HepG2 (cell line): Measurements from ENCODE around the gene LRRC19. TPM values are rescaled to one million over a fixed set of nuclear protein-coding genes. Genes with fewer than 3 reads are reported as not detected.

Experiments used
- CBX1 ChIP-seq: IDR thresholded peaks from one replicate; pipeline ENCODE4 v1.6.1; 2016; ENCODE audit warnings: antibody characterized with exemption, low read depth
- EEA1 ChIP-seq: sonication (generic); formaldehyde crosslinking; IDR thresholded peaks from 2 replicates; pipeline ENCODE4 v1.5.1; 2020; ENCODE audit warnings: mild to moderate bottlenecking, missing genetic modification reagents, borderline replicate concordance
- FOXO4 ChIP-seq: sonication (generic); formaldehyde crosslinking; conservative IDR thresholded peaks from 2 replicates; pipeline ENCODE4 v1.8.1; 2023; ENCODE audit warnings: missing genetic modification reagents
- GFI1 ChIP-seq: sonication (generic); formaldehyde crosslinking; IDR thresholded peaks from 2 replicates; pipeline ENCODE4 v1.5.0; 2020; ENCODE audit warnings: missing genetic modification reagents, mild to moderate bottlenecking, borderline replicate concordance
- IRX3 ChIP-seq: sonication (generic); formaldehyde crosslinking; IDR thresholded peaks from 2 replicates; pipeline ENCODE4 v1.8.1; 2023; ENCODE audit warnings: mild to moderate bottlenecking, low read depth, missing genetic modification reagents, borderline replicate concordance
- KDM5B ChIP-seq: sonication (generic); formaldehyde crosslinking; IDR thresholded peaks from 2 replicates; pipeline ENCODE4 v1.4.0; 2020; ENCODE audit warnings: missing genetic modification reagents, mild to moderate bottlenecking, borderline replicate concordance
- KLF11 ChIP-seq: IDR thresholded peaks from 2 replicates; pipeline ENCODE4 v1.6.1; 2016; ENCODE audit warnings: missing compliant biosample characterization
- KLF9 ChIP-seq: IDR thresholded peaks from 2 replicates; pipeline ENCODE4 v1.6.1; 2016; ENCODE audit warnings: low read depth
- MXD4 ChIP-seq: IDR thresholded peaks from 2 replicates; pipeline ENCODE4 v1.6.1; 2016; ENCODE audit warnings: mild to moderate bottlenecking, missing biosample characterization, missing genetic modification reagents
- PRMT3 ChIP-seq: sonication (generic); formaldehyde crosslinking; IDR thresholded peaks from 2 replicates; pipeline ENCODE4 v1.8.1; 2022; ENCODE audit warnings: low read depth, mild to moderate bottlenecking, moderate library complexity, missing genetic modification reagents, borderline replicate concordance
- RERE ChIP-seq: IDR thresholded peaks from 2 replicates; pipeline ENCODE4 v1.6.1; 2016; ENCODE audit warnings: low read depth, missing genetic modification reagents, missing compliant biosample characterization
- SMAD1 ChIP-seq: sonication (generic); formaldehyde crosslinking; IDR thresholded peaks from 2 replicates; pipeline ENCODE4 v1.4.0; 2020; ENCODE audit warnings: missing genetic modification reagents, low read depth, mild to moderate bottlenecking, borderline replicate concordance
- SSRP1 ChIP-seq: IDR thresholded peaks from 2 replicates; pipeline ENCODE4 v1.6.1; 2016; ENCODE audit warnings: control low read depth
- TFE3 ChIP-seq: IDR thresholded peaks from 2 replicates; pipeline ENCODE4 v1.6.1; 2016
- YEATS2 ChIP-seq: sonication (generic); formaldehyde crosslinking; IDR thresholded peaks from 2 replicates; pipeline ENCODE4 v1.4.0; 2020; ENCODE audit warnings: missing genetic modification reagents, borderline replicate concordance
- ZNF562 ChIP-seq: sonication (generic); formaldehyde crosslinking; IDR thresholded peaks from 2 replicates; pipeline ENCODE4 v1.8.0; 2022; ENCODE audit warnings: missing genetic modification reagents, borderline replicate concordance
- ZNF674 ChIP-seq: sonication (generic); formaldehyde crosslinking; IDR thresholded peaks from 2 replicates; pipeline ENCODE4 v1.5.0; 2020; ENCODE audit warnings: low read depth, mild to moderate bottlenecking, missing genetic modification reagents
- ZNF749 ChIP-seq: sonication (generic); formaldehyde crosslinking; IDR thresholded peaks from 2 replicates; pipeline ENCODE4 v1.8.0; 2022; ENCODE audit warnings: mild to moderate bottlenecking, missing genetic modification reagents, moderate library complexity, borderline replicate concordance
- polyA plus RNA-seq, 8 experiments: library from polyadenylated mRNA; depleted of rRNA in 3 of 8; stranded (reverse) in 7 of 8; unstranded in 1 of 8; fragments of >200 nt; fragmentation: Illumina TruSeq in 4 of 8; extraction: Trizol in 4 of 8; gene quantifications; 2 replicates each; pipeline versions ENCODE4 v1.2.1 to v1.2.3, GENCODE V29; 2011 to 2016; ENCODE audit warnings: low read depth in 4 of 8, missing spikeins in 1 of 8, mixed read lengths in 1 of 8; ENCODE audit not compliant: insufficient read depth in 1 of 8
- total RNA-seq, 5 experiments: library from RNA; depleted of rRNA; stranded (reverse); fragments of >200 nt; fragmentation: Illumina TruSeq; extraction: Trizol; gene quantifications; 2 replicates each; pipeline ENCODE4 v1.2.3, GENCODE V29; 2016; ENCODE audit warnings: low read depth in 1 of 5
- TF ChIP-seq, protein P1 (sequence below): IDR thresholded peaks from 2 replicates; pipeline ENCODE4 v1.6.1; 2012; ENCODE audit warnings: inconsistent platforms

Gene LRRC19
- total and polyA plus RNA-seq, 2 of the 13 experiments (the other 11 are each of a cell fraction or from before 2014, with no cell fraction given): not detected

GRCh38 chr9:26955921-26956859, 49.3 kb downstream of the LRRC19 start, which contains the start of gene IFT74 (continued):
- TF ChIP-seq, protein P1, sequence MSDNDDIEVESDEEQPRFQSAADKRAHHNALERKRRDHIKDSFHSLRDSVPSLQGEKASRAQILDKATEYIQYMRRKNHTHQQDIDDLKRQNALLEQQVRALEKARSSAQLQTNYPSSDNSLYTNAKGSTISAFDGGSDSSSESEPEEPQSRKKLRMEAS: peak; percentile 77
- TF ChIP-seq YEATS2 (CRISPR knock-in tag) (peak; percentile 91; the same call in 1 of the 2 replicates), PRMT3 (no peak), EEA1 (CRISPR knock-in tag) (no peak; the same call in 1 of the 2 replicates), SSRP1 (CRISPR knock-in tag) (no peak), SMAD1 (no peak), GFI1 (0 out of 2 replicates have a peak, but pooled peaks have one; percentile 27), KLF9 (CRISPR knock-in tag) (no peak), KLF11 (CRISPR knock-in tag) (peak; percentile 58; the same call in 1 of the 2 replicates), IRX3 (no peak), ZNF562 (no peak), KDM5B (CRISPR knock-in tag) (no peak; the same call in 1 of the 2 replicates), MXD4 (CRISPR knock-in tag) (peak; percentile 68; the same call in 1 of the 2 replicates), ZNF749 (CRISPR knock-in tag) (no peak), FOXO4 (CRISPR knock-in tag) (no peak), ZNF674 (CRISPR knock-in tag) (no peak), RERE (CRISPR knock-in tag) (no peak), CBX1 (no peak), TFE3 (CRISPR knock-in tag) (no peak)
